ENCODE results near the gene ZDHHC18. TPM values are rescaled to one million over a fixed set of nuclear protein-coding genes. Genes with fewer than 3 reads are reported as not detected.

The ZDHHC18 gene
- total RNA-seq, 1 experiment from 2014 or later = 33.1 TPM

DNA sequence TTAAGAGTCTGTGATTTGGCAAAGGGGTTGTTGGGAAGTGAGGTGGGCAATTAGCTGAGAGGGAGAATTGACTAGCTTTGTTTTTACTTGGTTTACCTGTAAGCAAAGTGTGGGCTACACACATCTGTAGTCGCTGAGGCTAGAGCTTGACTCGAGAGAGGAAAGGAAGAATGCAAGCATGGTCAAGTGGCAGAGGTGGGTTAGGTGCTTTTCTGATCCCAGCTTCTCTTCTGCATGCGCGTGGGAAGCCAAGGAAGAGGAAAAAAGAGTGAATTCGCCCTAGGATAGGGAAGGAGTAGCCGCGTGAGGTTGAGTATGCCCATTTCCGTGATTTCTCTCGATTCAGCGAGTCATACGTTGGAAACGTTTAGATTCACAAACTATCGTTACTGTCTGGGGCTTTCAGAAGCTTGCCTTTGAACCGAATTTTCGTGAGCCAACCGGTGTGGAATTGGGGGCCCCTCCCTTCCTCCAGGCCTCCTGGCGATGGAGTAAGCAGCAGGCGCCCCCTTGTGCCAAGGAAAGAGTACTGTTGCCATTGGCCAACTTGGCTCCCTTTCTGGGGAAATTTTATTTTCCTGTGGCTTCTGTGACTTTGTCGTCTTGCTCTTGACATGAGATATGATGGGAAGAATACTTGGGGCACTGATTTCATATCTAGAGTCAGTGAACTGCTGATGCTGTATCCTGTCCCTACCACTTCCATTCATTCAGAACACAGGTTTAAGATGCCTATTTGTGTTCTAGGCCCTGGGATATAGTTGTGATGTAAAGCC lies 37.5 kb upstream of the ZDHHC18 start:
- Histone ChIP-seq H3K79me1 (ENCODE audit: insufficient read depth, low read depth, low read length, poor library complexity, severe bottlenecking) (no peaks in the 10 kb centered on the region), H3K56ac (ENCODE audit: insufficient read length, low read depth, low read length) (no peak overlapping the region), H2BK12ac (ENCODE audit: insufficient read length, low read depth, low read length) (no peak overlapping the region), H3K27ac (ENCODE audit: insufficient read length, low read depth, low read length) (no peak overlapping the region), H3K23me2 (ENCODE audit: insufficient read length, low read depth, low read length, poor library complexity, severe bottlenecking) (peaks cover 10% of the 10 kb centered on the region), H3K4me2 (ENCODE audit: insufficient read depth, insufficient read length, low read length) (peak overlapping the region; percentile 85), H3K18ac (ENCODE audit: insufficient read length, low read depth, low read length) (no peak overlapping the region), H3K9me3 (ENCODE audit: control insufficient read depth, low read depth, low read length) (no peaks in the 10 kb centered on the region), H2BK20ac (ENCODE audit: low read depth, low read length, poor library complexity, severe bottlenecking) (no peak overlapping the region), H3K4ac (ENCODE audit: low read depth, low read length) (no peak overlapping the region), H3K23ac (ENCODE audit: insufficient read length, low read depth, low read length) (no peak overlapping the region), H4K5ac (ENCODE audit: insufficient read length, low read depth, low read length) (no peak overlapping the region), H2BK15ac (ENCODE audit: low read depth, low read length) (no peak overlapping the region), H4K91ac (ENCODE audit: insufficient read length, low read depth, low read length) (no peak overlapping the region), H3K79me2 (ENCODE audit: insufficient read depth, low read length) (no peaks in the 10 kb centered on the region; the same call in 1 of the 2 replicates), H4K20me1 (ENCODE audit: control insufficient read depth, insufficient read depth, insufficient read length) (no peaks in the 10 kb centered on the region), H3T11ph (ENCODE audit: low read length) (no peak overlapping the region), H3K9ac (ENCODE audit: extremely low read depth, insufficient read length, low read length) (peak overlapping the region; percentile 5), H4K8ac (replicated peaks; ENCODE audit: insufficient read length, low read depth, low read length) (no peak overlapping the region), H2BK5ac (ENCODE audit: insufficient read length, low read length) (no peak overlapping the region), H3K14ac (ENCODE audit: insufficient read depth, low read length) (no peak overlapping the region), H3K4me1 (ENCODE audit: insufficient read depth, low read length) (peaks cover 3% of the 10 kb centered on the region; the same call in 1 of the 2 replicates), H2AFZ (ENCODE audit: low read length) (no peak overlapping the region), H2BK120ac (ENCODE audit: low read depth, low read length, poor library complexity, severe bottlenecking) (no peak overlapping the region), H3K27me3 (ENCODE audit: insufficient read depth, low read length) (no peaks in the 10 kb centered on the region), H2AK5ac (ENCODE audit: insufficient read length, low read length) (no peak overlapping the region)
- no peaks in the 10 kb centered on the region for H3K9me3 Mint-ChIP-seq
- peak; percentile 81 for DNase-seq
- whole genome bisulfite sequencing (ENCODE audit: extremely low coverage, insufficient read length, low lambda C conversion rate) = no CpG with 5 or more reads among the region's 19 CpGs
- TF ChIP-seq, protein P1, sequence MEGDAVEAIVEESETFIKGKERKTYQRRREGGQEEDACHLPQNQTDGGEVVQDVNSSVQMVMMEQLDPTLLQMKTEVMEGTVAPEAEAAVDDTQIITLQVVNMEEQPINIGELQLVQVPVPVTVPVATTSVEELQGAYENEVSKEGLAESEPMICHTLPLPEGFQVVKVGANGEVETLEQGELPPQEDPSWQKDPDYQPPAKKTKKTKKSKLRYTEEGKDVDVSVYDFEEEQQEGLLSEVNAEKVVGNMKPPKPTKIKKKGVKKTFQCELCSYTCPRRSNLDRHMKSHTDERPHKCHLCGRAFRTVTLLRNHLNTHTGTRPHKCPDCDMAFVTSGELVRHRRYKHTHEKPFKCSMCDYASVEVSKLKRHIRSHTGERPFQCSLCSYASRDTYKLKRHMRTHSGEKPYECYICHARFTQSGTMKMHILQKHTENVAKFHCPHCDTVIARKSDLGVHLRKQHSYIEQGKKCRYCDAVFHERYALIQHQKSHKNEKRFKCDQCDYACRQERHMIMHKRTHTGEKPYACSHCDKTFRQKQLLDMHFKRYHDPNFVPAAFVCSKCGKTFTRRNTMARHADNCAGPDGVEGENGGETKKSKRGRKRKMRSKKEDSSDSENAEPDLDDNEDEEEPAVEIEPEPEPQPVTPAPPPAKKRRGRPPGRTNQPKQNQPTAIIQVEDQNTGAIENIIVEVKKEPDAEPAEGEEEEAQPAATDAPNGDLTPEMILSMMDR (conservative IDR thresholded peaks at IDR 0.05) = peak; percentile 98
- H3K4me1 Mint-ChIP-seq = peaks cover 33 to 40% of the 10 kb centered on the region in 2 experiments
- peak overlapping the region; percentile 1 to 21 (median 17); a peak in 5 of 7 replicates for H3K27ac Mint-ChIP-seq
- H3K36me3 Mint-ChIP-seq (ENCODE audit: insufficient read depth in 1 of 3, low read depth in 3 of 3) = peaks cover 0 to 7% (median 6%) of the 10 kb centered on the region in 3 experiments; a peak in 6 of 7 replicates
- peak overlapping the region; percentile 92 to 95 for H3K4me3 Mint-ChIP-seq
- no peaks in the 10 kb centered on the region; the same call in 1 of the 2 replicates for H3K27me3 Mint-ChIP-seq (ENCODE audit: low read depth)
